GM12865 (cell line): ENCODE results near the gene MRFAP1L1.

Source experiments
- DNase-seq: peaks from one replicate; pipeline ENCODE4 v3.0.0; 2010; ENCODE audit warnings: low read depth
- H3K4me3 ChIP-seq: 2 replicates; pipeline ENCODE4 v1.5.1; 2011; ENCODE audit warnings: mild to moderate bottlenecking, low read depth, low read length, control low read depth
- TF ChIP-seq, protein P1 (sequence below): IDR thresholded peaks from 2 replicates; pipeline ENCODE4 v1.5.1; 2011; ENCODE audit warnings: low read length, control low read depth, low read depth, inconsistent platforms; ENCODE audit not compliant: insufficient read depth; ENCODE audit errors: missing control alignments

Gene MRFAP1L1

DNA sequence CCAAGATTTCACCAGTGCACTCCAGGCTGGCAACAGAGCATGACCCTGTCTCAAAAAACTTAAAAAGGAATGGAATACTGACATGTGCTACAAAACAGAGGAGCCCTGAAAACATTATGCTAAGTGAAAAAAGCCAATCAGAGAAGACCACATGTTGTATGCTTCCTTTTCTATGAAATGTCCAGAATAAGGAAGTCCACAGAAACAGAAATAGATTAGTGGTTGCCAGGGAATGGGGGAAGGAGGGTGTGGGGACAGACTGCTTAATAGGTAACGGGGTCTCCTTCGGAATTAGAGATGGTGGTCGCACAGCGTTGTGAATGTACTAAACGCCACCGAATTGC lies 42.8 kb upstream of the MRFAP1L1 start:
- no peak for DNase-seq
- TF ChIP-seq, protein P1, sequence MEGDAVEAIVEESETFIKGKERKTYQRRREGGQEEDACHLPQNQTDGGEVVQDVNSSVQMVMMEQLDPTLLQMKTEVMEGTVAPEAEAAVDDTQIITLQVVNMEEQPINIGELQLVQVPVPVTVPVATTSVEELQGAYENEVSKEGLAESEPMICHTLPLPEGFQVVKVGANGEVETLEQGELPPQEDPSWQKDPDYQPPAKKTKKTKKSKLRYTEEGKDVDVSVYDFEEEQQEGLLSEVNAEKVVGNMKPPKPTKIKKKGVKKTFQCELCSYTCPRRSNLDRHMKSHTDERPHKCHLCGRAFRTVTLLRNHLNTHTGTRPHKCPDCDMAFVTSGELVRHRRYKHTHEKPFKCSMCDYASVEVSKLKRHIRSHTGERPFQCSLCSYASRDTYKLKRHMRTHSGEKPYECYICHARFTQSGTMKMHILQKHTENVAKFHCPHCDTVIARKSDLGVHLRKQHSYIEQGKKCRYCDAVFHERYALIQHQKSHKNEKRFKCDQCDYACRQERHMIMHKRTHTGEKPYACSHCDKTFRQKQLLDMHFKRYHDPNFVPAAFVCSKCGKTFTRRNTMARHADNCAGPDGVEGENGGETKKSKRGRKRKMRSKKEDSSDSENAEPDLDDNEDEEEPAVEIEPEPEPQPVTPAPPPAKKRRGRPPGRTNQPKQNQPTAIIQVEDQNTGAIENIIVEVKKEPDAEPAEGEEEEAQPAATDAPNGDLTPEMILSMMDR: no peak
- no peak overlapping the region for H3K4me3 ChIP-seq

DNA sequence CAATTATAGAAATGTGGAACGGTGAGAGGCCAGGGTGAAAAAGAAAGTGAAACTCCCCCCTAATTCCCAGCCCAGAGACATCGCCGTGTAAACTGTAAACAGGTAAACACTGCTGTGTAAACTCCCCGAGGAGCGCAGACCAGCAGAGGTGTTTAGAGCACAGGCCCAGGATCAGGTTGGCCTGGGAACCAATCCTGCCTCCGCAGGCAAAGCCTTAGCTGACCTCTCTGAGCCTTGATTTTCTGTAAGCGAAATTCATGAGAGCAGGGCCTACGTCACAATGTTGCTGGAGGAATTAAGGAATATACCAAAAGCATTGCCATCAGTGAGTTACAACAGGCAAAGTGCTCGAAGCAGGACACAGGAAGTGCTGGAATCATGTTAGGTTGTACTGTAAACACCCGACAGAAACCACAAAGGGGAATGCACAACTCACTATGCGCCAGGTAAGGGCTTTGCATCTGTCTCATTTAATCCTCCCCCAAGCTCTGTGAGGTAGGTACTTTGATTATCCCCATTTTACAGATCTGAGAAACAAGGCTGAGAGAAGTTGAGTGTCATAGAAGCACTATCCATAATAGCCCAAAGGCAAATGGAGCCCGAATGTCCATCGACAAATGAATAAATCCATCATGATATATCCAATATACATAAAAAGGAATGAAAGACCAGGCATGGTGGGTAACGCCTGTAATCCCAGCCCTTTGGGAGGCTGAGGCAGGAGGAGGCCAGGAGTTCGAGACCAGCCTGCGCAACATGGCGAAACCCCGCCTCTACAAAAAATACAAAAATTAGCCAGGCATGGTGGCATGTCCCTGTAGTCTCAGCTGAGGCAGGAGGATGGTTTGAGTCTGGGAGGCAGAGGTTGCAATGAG lies 42.2 kb upstream of the MRFAP1L1 start:
- no peak for DNase-seq
- TF ChIP-seq, protein P1: no peak
- no peak overlapping the region for H3K4me3 ChIP-seq

DNA sequence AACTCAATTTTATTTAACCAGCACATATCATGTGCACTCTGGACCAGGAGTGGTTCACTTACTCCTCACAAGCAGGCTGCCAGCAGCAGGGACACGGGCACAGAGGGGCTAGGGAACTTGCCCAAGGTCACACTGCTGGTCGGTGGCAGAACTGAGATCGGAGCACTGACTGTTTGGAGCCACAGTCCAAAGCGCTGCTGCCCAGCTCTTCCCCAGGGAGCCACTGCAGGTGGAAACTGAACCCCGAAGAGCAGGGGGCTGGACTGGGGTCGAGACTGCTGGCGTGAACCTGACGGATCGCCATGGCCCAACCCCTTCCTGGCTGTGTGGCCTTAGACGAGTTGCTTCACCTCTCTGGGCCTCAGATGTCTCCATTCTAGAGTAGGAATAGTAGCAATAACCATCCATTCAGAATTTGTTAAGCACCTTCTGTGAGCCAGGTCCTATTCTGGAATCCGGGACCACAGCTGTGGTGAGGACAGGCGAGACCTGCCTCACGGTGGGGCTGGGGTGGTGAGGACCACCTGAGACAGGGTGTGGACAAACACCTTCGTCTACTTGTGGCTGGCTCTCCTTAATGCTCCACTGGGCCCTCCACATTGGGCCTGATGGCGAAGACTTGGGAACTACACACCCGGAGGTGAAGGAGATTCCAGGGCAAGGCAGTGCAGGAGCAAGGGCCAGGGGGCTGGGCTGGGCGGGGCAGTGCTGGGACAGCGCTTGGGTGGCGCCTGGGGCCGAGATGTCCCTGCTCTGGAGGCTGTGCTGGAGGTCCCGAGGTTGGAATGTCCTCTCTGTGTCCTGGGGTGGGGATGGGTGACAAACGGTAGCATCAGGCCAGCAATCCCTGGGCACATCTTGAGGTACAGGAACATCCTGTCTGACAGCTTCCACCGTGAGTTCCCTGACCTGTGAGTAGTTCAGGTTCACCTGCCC lies 40.9 kb upstream of the MRFAP1L1 start:
- no peak for DNase-seq
- TF ChIP-seq, protein P1: no peak
- no peak overlapping the region for H3K4me3 ChIP-seq

DNA sequence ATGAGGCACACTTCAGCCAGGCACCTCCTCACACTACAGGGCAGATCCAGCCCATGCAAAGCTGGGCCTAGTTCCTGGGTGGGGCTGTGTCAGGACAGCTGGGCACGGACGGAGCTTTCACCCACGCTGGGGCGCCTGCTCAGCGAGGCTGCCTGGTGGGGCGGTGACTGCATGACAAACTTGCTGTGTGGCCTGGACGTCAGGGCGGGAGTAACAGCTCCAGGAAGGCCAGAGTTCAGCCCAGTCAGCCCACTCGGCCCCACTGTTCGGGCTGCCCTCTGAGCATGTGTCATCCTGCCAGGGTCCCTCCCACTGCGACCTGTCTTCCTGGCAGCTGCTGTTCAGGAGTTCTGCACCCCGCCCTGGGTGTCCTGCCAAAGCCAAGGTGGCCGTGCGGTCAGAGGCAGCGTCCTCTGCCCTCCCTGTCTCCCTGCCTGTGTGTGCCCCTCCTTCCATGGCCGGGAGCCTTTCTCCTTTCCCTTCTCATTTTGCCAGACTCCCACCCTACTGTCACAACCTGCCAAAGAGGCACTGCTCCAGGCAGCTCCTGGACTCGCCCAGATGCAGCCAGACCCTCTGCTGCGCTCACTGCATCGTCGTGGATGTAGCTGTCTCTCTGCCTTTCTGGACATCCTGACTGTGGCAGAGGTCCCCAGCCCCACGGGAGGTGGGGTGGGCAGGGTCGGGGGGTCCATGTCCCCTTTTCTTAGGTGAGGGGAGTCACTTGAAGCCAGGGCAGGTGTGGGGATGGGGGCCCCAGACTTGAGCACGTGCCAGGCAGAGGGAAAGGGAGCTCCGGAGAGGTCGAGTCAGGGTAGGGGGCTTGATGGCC lies 39.9 kb upstream of the MRFAP1L1 start:
- no peak overlapping the region for H3K4me3 ChIP-seq
- DNase-seq: no peak
- TF ChIP-seq, protein P1: no peak

DNA sequence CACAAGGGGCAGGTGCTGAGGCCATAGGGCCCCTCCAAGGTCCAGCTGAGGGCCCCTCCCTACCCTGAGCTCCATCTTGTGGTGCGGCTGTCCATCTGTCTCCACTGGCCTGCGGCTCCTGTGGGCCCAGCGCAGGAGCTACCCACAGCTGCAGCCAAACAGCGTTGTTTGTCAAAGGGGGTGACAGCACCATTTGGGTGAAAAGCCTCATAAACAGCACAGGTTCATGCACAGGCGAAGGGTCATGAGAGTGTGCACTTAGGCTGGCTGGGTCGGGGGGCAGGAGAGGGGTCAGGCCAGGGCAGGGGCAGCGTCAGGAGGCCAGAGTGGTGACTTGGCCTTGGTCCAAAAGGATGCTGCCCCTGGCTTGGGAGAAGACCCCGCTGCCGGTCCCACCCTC lies 38.6 kb upstream of the MRFAP1L1 start:
- no peak for DNase-seq
- TF ChIP-seq, protein P1: no peak
- H3K4me3 ChIP-seq: no peak overlapping the region

DNA sequence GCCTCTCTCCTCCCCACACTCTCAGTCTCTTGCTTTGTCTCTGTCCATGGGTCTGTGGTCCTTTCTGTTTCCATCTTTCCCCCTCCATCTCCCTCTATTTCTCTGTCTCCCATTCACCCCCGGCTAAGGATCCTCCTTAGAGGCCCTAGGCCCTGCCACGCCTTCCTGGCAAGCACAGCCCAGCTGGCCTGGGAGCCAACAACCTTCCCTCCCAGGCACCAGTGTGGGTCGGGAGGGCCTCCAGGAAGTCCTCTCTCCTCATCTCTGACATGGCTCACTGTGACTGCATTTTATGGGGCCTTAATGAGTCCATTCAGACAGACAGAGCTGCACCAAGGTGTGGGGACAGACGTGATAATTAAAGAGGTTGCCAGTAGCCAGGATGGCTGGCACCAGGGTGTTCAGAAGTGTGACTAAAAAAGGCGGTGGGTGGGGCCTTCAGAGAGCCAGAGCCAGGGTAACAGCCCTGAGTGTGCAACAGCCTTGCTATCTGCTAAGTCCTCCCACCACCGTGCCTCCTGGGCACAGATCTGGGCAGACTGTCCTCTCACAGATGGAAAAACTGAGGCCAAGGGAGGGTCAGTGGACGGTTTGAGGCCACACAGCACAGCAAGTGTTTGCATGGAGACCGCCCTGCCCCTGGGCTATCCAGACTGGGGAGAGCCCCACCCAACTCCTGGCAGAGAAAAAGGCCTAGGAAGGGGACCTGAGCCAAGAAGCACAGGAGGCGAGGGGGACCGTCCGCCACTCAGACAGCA lies 37.8 kb upstream of the MRFAP1L1 start:
- no peak for DNase-seq
- TF ChIP-seq, protein P1: no peak
- H3K4me3 ChIP-seq: no peak overlapping the region
